Measurements from ENCODE around the gene SEMA3A.

Gene SEMA3A

GRCh38 chr7:84123965-84124547 is 70.5 kb downstream of the SEMA3A start:
- no peak for TF ChIP-seq CTCF (IDR thresholded peaks at IDR 0.05; ENCODE audit: extremely low read depth, insufficient read depth, missing control alignments)
- no peak for DNase-seq (ENCODE audit: low spot score)
- in situ Hi-C loops (cut with MboI; ENCODE audit: low pct_unique_long_range_greater_than_20kb, low sequenced_read_pairs, unreplicated experiment) = no loop called here

GRCh38 chr7:84122582-84123360 is 71.8 kb downstream of the SEMA3A start:
- in situ Hi-C loops (cut with MboI; ENCODE audit: low pct_unique_long_range_greater_than_20kb, low sequenced_read_pairs, unreplicated experiment) = no loop called here
- TF ChIP-seq CTCF (IDR thresholded peaks at IDR 0.05; ENCODE audit: extremely low read depth, insufficient read depth, missing control alignments) = no peak
- no peak for DNase-seq (ENCODE audit: low spot score)

GRCh38 chr7:84117304-84117703 is 77.3 kb downstream of the SEMA3A start:
- no peak for DNase-seq (ENCODE audit: low spot score)
- no peak for TF ChIP-seq CTCF (IDR thresholded peaks at IDR 0.05; ENCODE audit: extremely low read depth, insufficient read depth, missing control alignments)
- in situ Hi-C loops (cut with MboI; ENCODE audit: low pct_unique_long_range_greater_than_20kb, low sequenced_read_pairs, unreplicated experiment) = no loop called here

GRCh38 chr7:84113906-84114850 is 80.4 kb downstream of the SEMA3A start:
- no peak for TF ChIP-seq CTCF (IDR thresholded peaks at IDR 0.05; ENCODE audit: extremely low read depth, insufficient read depth, missing control alignments)
- no peak for DNase-seq (ENCODE audit: low spot score)
- in situ Hi-C loops (cut with MboI; ENCODE audit: low pct_unique_long_range_greater_than_20kb, low sequenced_read_pairs, unreplicated experiment) = no loop called here

- in situ Hi-C loops (cut with MboI; ENCODE audit: low pct_unique_long_range_greater_than_20kb, low sequenced_read_pairs, unreplicated experiment) = no loop called here
- TF ChIP-seq CTCF (IDR thresholded peaks at IDR 0.05; ENCODE audit: extremely low read depth, insufficient read depth, missing control alignments) = no peak
- DNase-seq (ENCODE audit: low spot score) = no peak
Observed at GRCh38 chr7:84113286-84113685, 81.3 kb downstream of the SEMA3A start.

GRCh38 chr7:84112771-84113170 is 81.8 kb downstream of the SEMA3A start:
- no peak for TF ChIP-seq CTCF (IDR thresholded peaks at IDR 0.05; ENCODE audit: extremely low read depth, insufficient read depth, missing control alignments)
- in situ Hi-C loops (cut with MboI; ENCODE audit: low pct_unique_long_range_greater_than_20kb, low sequenced_read_pairs, unreplicated experiment) = no loop called here
- no peak for DNase-seq (ENCODE audit: low spot score)
